NCI-H69 (cell line): ENCODE data around the gene IMPA2.
"Not testable (repeated sequence)": the region's sequence is repeated elsewhere in the genome, so short reads cannot be mapped to it uniquely, and the experiment has no call there.

Experiments used
- DNase-seq: peaks from one replicate; lab custom pipeline; 2025; lab: John Stamatoyannopoulos, UW

Gene IMPA2

GRCh38 chr18:12076424-12077140 lies 95.3 kb downstream of the IMPA2 start:
- DNase-seq: no peak

- not testable (repeated sequence) for DNase-seq
Measured at GRCh38 chr18:12077994-12078393, 96.7 kb downstream of the IMPA2 start.

GRCh38 chr18:12079491-12080237 lies 98.4 kb downstream of the IMPA2 start:
- DNase-seq: no peak
